Esophagus squamous epithelium (tissue), 4 donors: Measurements from ENCODE around the gene TGFBR3L.
"Not testable (repeated sequence)": the region's sequence is repeated elsewhere in the genome, so short reads cannot be mapped to it uniquely, and the experiment has no call there.

Experiments
- CTCF ChIP-seq, 6 experiments: fragments of 450-650 bp in 4 of 6; fragments of 200-600 bp in 2 of 6; sonication (generic) in 2 of 6; IDR thresholded peaks; one replicate each; pipeline ENCODE4 v1.5.1; 2016 to 2019; ENCODE audit warnings: antibody characterized with exemption in 6 of 6, mild to moderate bottlenecking in 4 of 6, moderate library complexity in 4 of 6
- POLR2A ChIP-seq, 4 donors: fragments of 450-650 bp; IDR thresholded peaks; one replicate each; pipeline ENCODE4 v1.6.1; 2017; ENCODE audit warnings: antibody characterized with exemption in 4 of 4, mild to moderate bottlenecking in 4 of 4, moderate library complexity in 3 of 4

GRCh38 chr19:7961082-7961481 is 46.5 kb downstream of the TGFBR3L start:
- TF ChIP-seq CTCF, POLR2A (IDR thresholded peaks at IDR 0.05): not testable (repeated sequence)
